Measurements from ENCODE around the gene PCGF3.
"Not testable (repeated sequence)": the region's sequence is repeated elsewhere in the genome, so short reads cannot be mapped to it uniquely, and the experiment has no call there.

The PCGF3 gene

GRCh38 chr4:704198-704891 lies 1.3 kb upstream of the PCGF3 start:
- no peak for DNase-seq

DNA sequence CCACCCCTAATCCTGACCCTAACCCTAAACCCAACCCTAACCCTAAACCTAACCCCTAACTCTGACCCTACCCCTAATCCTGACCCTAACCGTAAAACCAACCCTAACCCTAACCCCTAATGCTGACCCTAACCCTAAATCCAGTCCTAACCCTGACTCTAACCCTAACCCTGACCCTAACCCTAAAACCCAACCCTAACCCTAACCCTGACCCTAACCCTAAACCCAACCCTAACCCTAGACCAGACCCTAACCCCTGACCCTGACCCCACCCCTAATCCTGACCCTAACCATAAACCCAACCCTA lies 708 bp upstream of the PCGF3 start:
- DNase-seq, result no peak

DNA sequence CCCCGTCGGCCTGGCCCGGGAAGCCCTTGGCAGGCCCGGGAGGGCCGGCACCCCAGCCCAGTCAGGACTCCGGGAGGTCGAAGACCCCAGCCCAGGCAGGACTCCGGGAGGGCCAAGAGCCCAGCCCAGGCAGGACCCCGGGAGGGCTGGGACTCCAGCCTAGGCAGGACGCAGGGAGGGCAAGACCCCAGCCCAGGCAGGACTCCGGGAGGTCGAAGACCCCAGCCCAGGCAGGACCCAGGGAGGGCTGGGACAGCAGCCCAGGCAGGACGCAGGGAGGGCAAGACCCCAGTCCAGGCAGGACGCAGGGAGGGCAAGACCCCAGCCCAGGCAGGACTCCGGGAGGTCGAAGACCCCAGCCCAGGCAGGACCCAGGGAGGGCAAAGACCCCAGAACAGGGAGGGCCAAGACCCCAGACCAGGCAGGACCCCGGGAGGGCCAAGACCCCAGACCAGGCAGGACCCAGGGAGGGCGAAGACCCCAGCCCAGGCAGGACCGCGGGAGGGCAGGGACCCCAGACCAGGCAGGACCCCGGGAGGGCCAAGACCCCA lies 526 bp downstream of the PCGF3 start:
- DNase-seq, result not testable (repeated sequence)

- no peak for DNase-seq
These were observed 1.4 kb downstream of the PCGF3 start for GRCh38 chr4:706834-707598.

- no peak for DNase-seq
These were observed 2.4 kb downstream of the PCGF3 start for GRCh38 chr4:707929-708630.

DNA sequence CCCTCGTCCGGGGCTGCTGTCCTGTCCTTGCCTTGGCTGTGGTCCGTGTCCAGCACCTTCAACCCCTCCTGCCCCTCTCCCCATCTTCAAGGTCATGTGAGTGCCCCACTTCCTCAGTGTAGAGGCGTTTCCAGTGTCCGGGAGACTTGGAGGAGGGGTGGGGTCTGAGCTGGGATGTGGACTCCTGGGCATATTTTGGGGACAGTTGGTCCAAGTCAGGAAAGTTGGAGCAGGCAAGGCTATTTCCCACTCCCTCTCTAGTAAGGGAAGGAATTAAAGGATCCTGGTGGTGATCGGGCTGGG lies 3.0 kb downstream of the PCGF3 start:
- DNase-seq, result no peak

GRCh38 chr4:709348-709747 lies 3.7 kb downstream of the PCGF3 start:
- no peak for DNase-seq

DNA sequence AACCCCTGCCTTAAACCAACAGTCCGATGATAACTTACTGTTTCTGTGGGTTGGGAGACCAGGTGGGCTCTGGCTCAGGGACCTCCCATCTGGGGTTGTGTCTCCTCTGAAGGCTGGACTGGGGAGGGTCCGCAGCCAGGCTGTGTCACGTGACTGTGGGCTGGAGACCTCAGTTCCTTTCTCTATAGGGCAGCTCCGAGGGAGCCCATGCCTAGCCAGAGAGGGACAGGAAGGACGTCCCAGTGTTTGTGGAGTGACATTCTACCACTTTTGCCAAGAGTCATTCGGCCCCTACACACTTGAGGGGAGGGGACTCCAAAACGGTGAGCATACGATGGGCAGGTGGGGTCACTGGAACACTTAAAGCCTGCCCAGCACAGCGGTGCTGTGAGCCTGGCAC lies 4.5 kb downstream of the PCGF3 start:
- DNase-seq, result no peak

GRCh38 chr4:710916-711315 lies 5.3 kb downstream of the PCGF3 start:
- no peak for DNase-seq

GRCh38 chr4:712093-712492 lies 6.5 kb downstream of the PCGF3 start:
- no peak for DNase-seq

DNA sequence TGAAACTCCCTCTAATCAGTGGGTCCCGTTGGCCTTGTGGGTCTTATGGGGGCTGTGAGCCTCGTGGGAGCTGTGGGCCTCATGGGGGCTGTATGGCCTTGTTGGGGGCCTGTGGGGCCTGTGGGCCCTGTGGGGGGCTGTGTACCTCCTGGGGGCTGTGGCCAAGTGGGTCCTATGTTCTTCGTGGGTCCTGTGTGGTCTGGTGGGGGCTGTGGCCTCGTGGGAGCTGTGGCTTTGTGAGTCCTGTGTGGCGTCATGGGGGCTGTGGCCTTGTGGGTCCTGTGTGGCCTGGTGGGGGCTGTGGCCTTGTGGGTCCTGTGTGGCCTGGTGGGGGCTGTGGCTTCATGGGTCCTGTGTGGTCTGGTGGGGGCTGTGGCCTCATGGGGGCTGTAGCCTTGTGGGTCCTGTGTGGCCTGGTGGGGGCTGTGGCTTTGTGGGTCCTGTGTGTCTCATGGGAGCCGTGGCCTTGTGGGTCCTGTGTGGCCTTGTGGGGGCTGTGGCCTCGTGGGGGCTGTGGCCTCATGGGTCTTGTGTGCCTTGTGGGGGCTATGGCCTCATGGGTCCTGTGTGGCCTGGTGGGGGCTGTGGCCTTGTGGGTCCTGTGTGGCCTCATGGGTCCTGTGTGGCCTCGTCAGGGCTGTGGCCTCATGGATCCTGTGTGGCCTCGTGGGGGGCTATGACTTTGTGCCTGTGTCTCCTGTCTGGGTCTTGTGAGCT lies 7.4 kb downstream of the PCGF3 start:
- DNase-seq, result no peak

DNA sequence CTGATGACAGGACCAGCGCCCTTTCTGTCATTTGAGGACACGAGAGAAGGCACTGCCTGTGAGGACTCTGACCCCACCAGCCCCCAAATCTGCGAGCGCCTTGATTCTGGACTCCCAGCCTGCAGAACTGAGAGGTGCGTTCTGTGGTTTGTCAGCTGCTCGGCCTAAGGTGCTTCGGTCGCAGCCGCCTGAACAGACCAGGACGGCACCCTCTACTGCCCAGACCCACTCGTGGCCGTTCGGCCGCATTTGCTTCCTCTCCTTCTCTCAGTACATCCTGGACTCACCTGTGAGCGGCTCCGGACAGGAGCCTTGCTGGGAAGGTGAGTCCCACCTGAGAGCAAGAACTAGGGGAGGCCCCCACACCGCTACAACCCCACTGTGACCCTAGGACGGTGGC lies 8.5 kb downstream of the PCGF3 start:
- no peak for DNase-seq

DNA sequence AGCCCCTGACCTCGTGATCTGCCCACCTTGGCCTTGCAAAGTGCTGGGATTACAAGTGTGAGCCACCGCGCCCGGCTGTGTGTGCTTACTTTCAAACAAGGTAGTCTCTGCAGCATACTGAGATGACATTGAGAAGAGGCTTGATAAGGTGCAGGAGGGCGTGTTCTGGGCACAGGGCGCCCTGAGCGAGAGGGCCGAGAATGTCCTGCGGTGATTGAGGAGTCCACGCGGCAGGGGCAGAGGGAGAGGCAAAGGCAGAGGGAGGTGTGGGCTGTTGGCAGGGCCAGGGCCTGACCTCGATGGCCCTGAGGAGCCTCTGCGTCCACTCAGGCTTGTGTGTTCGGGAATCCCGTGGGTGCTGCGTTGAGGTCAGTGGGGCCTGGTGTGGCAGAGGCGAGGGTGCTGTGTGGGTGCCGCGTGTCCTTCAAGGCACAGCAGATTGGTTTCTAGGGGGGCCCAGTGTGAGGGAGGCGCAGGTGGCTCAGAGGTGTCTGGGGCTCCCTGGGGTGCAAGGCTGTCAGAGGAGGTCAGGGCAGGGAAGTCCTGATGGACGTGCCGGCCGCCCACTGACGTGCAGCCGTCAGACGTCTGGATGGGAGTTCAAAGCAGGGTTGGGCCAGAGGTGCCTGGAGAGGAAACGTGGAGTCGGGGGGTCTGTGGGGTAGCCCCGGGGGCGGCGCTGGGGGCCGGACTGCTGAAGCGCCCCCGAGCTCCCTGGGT lies 12.1 kb downstream of the PCGF3 start:
- DNase-seq, result no peak

DNA sequence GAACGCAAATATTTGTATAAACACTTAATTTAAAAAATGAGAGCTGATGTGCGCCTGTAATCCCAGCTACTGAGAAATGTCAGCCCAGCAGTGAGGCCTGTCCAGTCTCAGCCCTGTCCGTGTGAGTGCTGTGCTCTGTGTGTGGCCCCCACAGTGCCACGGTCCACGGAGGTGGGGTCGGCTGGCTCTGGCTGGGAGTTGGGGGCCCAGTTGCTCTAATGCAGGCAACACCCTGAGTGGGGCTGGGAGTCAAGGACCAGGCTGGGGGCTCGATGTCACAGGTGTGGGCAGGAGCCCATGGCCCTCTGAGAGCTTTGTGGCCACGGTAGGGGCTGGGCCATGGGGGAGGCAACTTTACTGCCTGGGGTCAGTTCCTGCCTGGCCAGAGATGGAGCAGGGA lies 12.8 kb downstream of the PCGF3 start:
- no peak for DNase-seq

GRCh38 chr4:720111-720860 lies 14.7 kb downstream of the PCGF3 start:
- no peak for DNase-seq

- no peak for DNase-seq
These were observed 15.9 kb downstream of the PCGF3 start for GRCh38 chr4:721261-722168.

DNA sequence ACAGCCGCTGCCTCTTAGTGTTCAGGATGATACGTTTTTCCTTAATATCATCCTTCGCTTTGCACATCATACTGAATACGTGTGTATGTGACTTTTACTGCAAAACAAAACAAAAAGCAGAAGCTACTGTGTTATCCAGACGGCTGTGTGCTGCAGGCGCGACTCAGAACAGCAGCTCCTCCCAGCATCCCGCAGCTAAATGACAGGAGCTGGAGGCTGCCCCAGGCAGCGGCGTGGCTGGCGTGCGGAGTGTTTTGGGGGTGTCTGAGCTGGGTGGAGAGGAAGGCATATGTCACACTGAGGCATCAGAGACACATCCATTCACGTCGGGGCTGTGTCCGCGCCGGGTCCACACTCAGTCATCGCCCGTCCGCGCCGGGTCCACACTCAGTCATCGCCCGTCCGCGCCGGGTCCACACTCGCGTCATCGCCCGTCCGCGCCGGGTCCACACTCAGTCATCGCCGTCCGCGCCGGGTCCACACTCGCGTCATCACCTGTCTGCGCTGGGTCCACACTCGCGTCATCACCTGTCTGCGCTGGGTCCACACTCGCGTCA lies 16.6 kb downstream of the PCGF3 start:
- no peak for DNase-seq

DNA sequence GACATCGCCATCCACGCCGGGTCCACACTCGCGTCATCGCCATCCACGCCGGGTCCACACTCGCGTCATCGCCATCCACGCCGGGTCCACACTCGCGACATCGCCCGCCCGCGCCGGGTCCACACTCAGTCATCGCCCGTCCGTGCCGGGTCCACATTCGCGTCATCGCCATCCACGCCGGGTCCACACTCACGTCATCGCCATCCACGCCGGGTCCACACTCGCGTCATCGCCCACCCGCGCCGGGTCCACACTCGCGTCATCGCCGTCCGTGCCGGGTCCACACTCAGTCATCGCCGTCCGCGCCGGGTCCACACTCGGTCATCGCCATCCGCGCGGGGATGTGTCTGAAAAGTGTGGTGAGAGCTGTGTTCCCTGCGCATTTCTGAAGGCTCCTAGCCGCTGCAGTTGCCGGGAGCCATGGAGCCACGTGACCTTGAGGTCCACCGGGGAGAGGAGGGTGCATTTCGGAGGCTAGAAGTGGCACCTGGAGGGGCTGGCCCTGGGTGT lies 17.3 kb downstream of the PCGF3 start:
- no peak for DNase-seq

DNA sequence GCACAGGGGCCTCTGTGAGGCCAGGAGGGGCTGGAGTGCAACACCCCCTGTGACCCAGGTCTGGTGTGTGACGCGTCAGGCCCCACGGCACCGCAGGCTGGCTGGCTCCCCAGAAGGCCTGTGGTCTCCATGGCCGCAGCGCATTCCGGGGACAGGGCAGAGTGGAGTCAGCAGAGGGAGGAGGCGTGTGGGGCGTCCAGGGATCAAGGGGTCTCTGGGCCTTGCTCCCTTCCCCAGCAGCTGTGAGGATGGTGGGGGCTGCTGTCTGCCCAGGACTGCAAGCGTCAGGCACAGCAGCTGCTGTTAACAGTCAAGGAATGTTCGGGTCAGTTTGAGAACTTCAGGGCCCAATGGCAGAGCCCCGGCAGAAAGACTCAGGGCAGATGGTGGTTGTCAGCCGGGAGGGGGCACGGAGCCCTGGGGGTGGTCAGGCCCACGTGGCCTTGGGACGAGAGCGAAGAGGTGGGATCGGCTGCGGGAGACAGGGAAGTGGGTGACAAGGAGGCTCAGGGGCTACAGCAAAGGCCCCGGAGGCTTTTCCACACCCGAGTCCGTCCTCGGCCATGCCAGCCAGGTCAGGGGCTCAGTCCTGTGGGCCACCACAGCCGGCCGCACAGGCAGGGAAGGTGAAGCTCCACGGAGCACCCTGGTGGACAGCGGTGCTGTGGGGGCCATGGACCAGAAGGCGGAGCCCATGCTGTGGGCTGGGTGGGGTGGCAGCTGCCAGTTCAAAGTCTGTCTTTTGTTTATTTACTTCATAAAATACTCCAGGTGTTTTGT lies 18.3 kb downstream of the PCGF3 start:
- DNase-seq, result no peak
